Measurements from ENCODE around the gene METAP1. TPM values are rescaled to one million over a fixed set of nuclear protein-coding genes. Genes with fewer than 3 reads are reported as not detected.

METAP1 gene
- total and polyA plus RNA-seq, 4 donors = 9.5 to 16.9 (median 13.4) TPM

DNA sequence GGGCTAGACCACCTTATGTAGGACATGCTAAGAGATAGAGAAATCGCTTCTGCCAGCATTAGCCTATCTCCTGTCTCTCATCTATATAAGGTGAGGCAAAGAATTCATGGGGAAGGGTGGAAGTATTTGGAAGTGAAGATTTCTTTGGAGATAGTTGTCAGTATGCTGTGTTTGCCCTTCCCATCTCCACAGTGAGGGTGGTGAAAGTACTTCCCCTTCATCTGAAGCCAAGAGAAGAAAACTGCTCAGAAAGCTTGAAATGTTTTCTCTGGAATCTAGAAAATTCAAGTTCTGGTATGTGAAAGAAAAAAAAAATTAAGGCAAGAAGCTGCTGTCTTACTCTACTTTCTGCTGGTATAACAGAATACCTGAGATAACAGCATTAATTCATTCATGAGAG, 105.4 kb downstream of the METAP1 start:
- Histone ChIP-seq H3K4me1 (ENCODE audit: control insufficient read depth in 4 of 4, insufficient read depth in 4 of 4, low read length in 3 of 4) (no peaks in the 10 kb centered on the region), H3K36me3 (ENCODE audit: control insufficient read depth in 4 of 4, insufficient read depth in 3 of 4, low read depth in 1 of 4, low read length in 3 of 4) (peaks cover 0 to 2% (median 0%) of the 10 kb centered on the region in 4 donors), H3K9ac (ENCODE audit: low read depth in 1 of 2, low read length in 2 of 2) (no peak overlapping the region), H3K27me3 (ENCODE audit: control insufficient read depth in 4 of 4, insufficient read depth in 4 of 4, low read length in 3 of 4) (no peaks in the 10 kb centered on the region), H3K9me3 (ENCODE audit: control insufficient read depth in 4 of 4, low read length in 3 of 4) (no peaks in the 10 kb centered on the region), H3K4me3 (ENCODE audit: low read depth in 1 of 3, low read length in 3 of 3) (no peak overlapping the region), H3K27ac (ENCODE audit: low read depth in 1 of 2, low read length in 2 of 2) (no peak overlapping the region)
- DNase-seq (ENCODE audit: low spot score) = no peak
- TF ChIP-seq, protein P1, sequence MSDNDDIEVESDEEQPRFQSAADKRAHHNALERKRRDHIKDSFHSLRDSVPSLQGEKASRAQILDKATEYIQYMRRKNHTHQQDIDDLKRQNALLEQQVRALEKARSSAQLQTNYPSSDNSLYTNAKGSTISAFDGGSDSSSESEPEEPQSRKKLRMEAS (IDR thresholded peaks at IDR 0.05) = no peak
- no peak for TF ChIP-seq FOXA1 (IDR thresholded peaks at IDR 0.05)
- TF ChIP-seq SP1 (IDR thresholded peaks at IDR 0.05) = no peak
- TF ChIP-seq HNF4A (conservative IDR thresholded peaks at IDR 0.05) = no peak
- TF ChIP-seq JUND (IDR thresholded peaks at IDR 0.05) = no peak
- TF ChIP-seq RAD21 (IDR thresholded peaks at IDR 0.05) = no peak
- TF ChIP-seq RXRA (IDR thresholded peaks at IDR 0.05) = no peak
- TF ChIP-seq, protein P2, sequence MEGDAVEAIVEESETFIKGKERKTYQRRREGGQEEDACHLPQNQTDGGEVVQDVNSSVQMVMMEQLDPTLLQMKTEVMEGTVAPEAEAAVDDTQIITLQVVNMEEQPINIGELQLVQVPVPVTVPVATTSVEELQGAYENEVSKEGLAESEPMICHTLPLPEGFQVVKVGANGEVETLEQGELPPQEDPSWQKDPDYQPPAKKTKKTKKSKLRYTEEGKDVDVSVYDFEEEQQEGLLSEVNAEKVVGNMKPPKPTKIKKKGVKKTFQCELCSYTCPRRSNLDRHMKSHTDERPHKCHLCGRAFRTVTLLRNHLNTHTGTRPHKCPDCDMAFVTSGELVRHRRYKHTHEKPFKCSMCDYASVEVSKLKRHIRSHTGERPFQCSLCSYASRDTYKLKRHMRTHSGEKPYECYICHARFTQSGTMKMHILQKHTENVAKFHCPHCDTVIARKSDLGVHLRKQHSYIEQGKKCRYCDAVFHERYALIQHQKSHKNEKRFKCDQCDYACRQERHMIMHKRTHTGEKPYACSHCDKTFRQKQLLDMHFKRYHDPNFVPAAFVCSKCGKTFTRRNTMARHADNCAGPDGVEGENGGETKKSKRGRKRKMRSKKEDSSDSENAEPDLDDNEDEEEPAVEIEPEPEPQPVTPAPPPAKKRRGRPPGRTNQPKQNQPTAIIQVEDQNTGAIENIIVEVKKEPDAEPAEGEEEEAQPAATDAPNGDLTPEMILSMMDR (IDR thresholded peaks at IDR 0.05; ENCODE audit: low read depth, low read length, missing input control) = no peak
- TF ChIP-seq FOXA2 (IDR thresholded peaks at IDR 0.05) = no peak
- no peak for TF ChIP-seq YY1 (IDR thresholded peaks at IDR 0.05)
- no peak for TF ChIP-seq EGR1 (IDR thresholded peaks at IDR 0.05; ENCODE audit: low read depth in 2 of 2)
- TF ChIP-seq, protein P3, sequence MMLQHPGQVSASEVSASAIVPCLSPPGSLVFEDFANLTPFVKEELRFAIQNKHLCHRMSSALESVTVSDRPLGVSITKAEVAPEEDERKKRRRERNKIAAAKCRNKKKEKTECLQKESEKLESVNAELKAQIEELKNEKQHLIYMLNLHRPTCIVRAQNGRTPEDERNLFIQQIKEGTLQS (IDR thresholded peaks at IDR 0.05) = no peak
- TF ChIP-seq NR2F2 (IDR thresholded peaks at IDR 0.05) = no peak
- TF ChIP-seq, protein P4, sequence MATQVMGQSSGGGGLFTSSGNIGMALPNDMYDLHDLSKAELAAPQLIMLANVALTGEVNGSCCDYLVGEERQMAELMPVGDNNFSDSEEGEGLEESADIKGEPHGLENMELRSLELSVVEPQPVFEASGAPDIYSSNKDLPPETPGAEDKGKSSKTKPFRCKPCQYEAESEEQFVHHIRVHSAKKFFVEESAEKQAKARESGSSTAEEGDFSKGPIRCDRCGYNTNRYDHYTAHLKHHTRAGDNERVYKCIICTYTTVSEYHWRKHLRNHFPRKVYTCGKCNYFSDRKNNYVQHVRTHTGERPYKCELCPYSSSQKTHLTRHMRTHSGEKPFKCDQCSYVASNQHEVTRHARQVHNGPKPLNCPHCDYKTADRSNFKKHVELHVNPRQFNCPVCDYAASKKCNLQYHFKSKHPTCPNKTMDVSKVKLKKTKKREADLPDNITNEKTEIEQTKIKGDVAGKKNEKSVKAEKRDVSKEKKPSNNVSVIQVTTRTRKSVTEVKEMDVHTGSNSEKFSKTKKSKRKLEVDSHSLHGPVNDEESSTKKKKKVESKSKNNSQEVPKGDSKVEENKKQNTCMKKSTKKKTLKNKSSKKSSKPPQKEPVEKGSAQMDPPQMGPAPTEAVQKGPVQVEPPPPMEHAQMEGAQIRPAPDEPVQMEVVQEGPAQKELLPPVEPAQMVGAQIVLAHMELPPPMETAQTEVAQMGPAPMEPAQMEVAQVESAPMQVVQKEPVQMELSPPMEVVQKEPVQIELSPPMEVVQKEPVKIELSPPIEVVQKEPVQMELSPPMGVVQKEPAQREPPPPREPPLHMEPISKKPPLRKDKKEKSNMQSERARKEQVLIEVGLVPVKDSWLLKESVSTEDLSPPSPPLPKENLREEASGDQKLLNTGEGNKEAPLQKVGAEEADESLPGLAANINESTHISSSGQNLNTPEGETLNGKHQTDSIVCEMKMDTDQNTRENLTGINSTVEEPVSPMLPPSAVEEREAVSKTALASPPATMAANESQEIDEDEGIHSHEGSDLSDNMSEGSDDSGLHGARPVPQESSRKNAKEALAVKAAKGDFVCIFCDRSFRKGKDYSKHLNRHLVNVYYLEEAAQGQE (IDR thresholded peaks at IDR 0.05) = no peak
- TF ChIP-seq, protein P5, sequence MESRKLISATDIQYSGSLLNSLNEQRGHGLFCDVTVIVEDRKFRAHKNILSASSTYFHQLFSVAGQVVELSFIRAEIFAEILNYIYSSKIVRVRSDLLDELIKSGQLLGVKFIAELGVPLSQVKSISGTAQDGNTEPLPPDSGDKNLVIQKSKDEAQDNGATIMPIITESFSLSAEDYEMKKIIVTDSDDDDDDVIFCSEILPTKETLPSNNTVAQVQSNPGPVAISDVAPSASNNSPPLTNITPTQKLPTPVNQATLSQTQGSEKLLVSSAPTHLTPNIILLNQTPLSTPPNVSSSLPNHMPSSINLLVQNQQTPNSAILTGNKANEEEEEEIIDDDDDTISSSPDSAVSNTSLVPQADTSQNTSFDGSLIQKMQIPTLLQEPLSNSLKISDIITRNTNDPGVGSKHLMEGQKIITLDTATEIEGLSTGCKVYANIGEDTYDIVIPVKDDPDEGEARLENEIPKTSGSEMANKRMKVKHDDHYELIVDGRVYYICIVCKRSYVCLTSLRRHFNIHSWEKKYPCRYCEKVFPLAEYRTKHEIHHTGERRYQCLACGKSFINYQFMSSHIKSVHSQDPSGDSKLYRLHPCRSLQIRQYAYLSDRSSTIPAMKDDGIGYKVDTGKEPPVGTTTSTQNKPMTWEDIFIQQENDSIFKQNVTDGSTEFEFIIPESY (IDR thresholded peaks at IDR 0.05) = no peak
- TF ChIP-seq GABPA (IDR thresholded peaks at IDR 0.05 in 1 of 2, conservative IDR thresholded peaks at IDR 0.05 in 1 of 2) = no peak
- no peak for TF ChIP-seq HNF4G (IDR thresholded peaks at IDR 0.05)
- TF ChIP-seq TAF1 (conservative IDR thresholded peaks at IDR 0.05) = no peak
- 97% methylated on average over 1 of the region's 1 CpG for WGBS

Data from liver (tissue), 9 donors.